Fibroblast of lung (primary cell): ENCODE data around the gene HIPK4. TPM values are rescaled to one million over a fixed set of nuclear protein-coding genes. Genes with fewer than 3 reads are reported as not detected.

Source experiments
- DNase-seq, 2 donors: peaks; one replicate each; pipeline versions ENCODE4 v3.0.0 to v3.0.0-alpha.2; 2010; ENCODE audit warnings: low read depth in 2 of 2
- H2AFZ ChIP-seq: 2 replicates; pipeline ENCODE4 v1.5.1; 2012; ENCODE audit warnings: low read length, control low read depth, inconsistent platforms
- H3K27ac ChIP-seq: 2 replicates; pipeline ENCODE4 v1.5.1; 2011; ENCODE audit warnings: low read length, control low read depth; ENCODE audit not compliant: insufficient read depth
- H3K27me3 ChIP-seq: 2 replicates; pipeline ENCODE4 v1.5.1; 2011; ENCODE audit warnings: mild to moderate bottlenecking, low read length; ENCODE audit not compliant: control insufficient read depth, insufficient read depth
- H3K36me3 ChIP-seq: 2 replicates; pipeline ENCODE4 v1.5.1; 2011; ENCODE audit warnings: low read length; ENCODE audit not compliant: control insufficient read depth, insufficient read depth
- H3K4me1 ChIP-seq: 2 replicates; pipeline ENCODE4 v1.5.1; 2011; ENCODE audit warnings: low read length; ENCODE audit not compliant: control insufficient read depth, insufficient read depth; ENCODE audit errors: extremely low read depth
- H3K4me2 ChIP-seq: 2 replicates; pipeline ENCODE4 v1.5.1; 2011; ENCODE audit warnings: low read length, control low read depth; ENCODE audit not compliant: insufficient read depth; ENCODE audit errors: extremely low read depth
- H3K4me3 ChIP-seq, 4 experiments: fragments of 200-600 bp in 1 of 4; sonication (generic) in 1 of 4; replicated peaks in 1 of 4; 2 replicates each; pipeline ENCODE4 v1.5.1; 2011 to 2016; ENCODE audit warnings: low read length in 4 of 4, low read depth in 3 of 4, mild to moderate bottlenecking in 3 of 4, control low read depth in 2 of 4, inconsistent platforms in 1 of 4, mixed read lengths in 1 of 4; ENCODE audit not compliant: insufficient read depth in 1 of 4; ENCODE audit errors: control extremely low read depth in 1 of 4
- H3K79me2 ChIP-seq: 2 replicates; pipeline ENCODE4 v1.5.1; 2012; ENCODE audit warnings: mild to moderate bottlenecking, low read length, inconsistent platforms; ENCODE audit not compliant: control insufficient read depth, insufficient read depth
- H3K9ac ChIP-seq: 2 replicates; pipeline ENCODE4 v1.5.1; 2011; ENCODE audit warnings: mild to moderate bottlenecking, low read length, control low read depth; ENCODE audit not compliant: insufficient read depth
- H3K9me3 ChIP-seq: 2 replicates; pipeline ENCODE4 v1.5.1; 2012; ENCODE audit warnings: low read depth, low read length; ENCODE audit not compliant: control insufficient read depth, insufficient read depth
- H4K20me1 ChIP-seq: 2 replicates; pipeline ENCODE4 v1.5.1; 2011; ENCODE audit warnings: low read length; ENCODE audit not compliant: control insufficient read depth, insufficient read depth; ENCODE audit errors: extremely low read depth
- EZH2 ChIP-seq: IDR thresholded peaks from 2 replicates; pipeline ENCODE4 v1.5.1; 2012; ENCODE audit warnings: low read length, control low read depth, mild to moderate bottlenecking; ENCODE audit errors: missing control alignments
- polyA plus RNA-seq, 2 donors: library from polyadenylated mRNA; depleted of rRNA in 1 of 2; stranded (reverse) in 1 of 2; unstranded in 1 of 2; fragments of >200 nt; gene quantifications; 2 replicates each; pipeline ENCODE4 v1.2.1, GENCODE V29; 2011 to 2012; ENCODE audit warnings: missing spikeins in 1 of 2
- total RNA-seq: library from RNA; depleted of rRNA; stranded (reverse); fragments of >200 nt; gene quantifications from 2 replicates; pipeline ENCODE4 v1.2.1, GENCODE V29; 2014
- TF ChIP-seq, protein P1 (sequence below), 2 donors: IDR thresholded peaks in 1 of 2; conservative IDR thresholded peaks in 1 of 2; 1 replicate in 1 of 2; 2 replicates in 1 of 2; pipeline ENCODE4 v1.5.1; 2011 to 2012; ENCODE audit warnings: low read length in 2 of 2, control low read depth in 1 of 2, inconsistent platforms in 1 of 2, low read depth in 1 of 2, mild to moderate bottlenecking in 1 of 2

The HIPK4 gene
- total and polyA plus RNA-seq, 2 donors (not counting 1 experiment from before 2014, with no cell fraction given), result 0.05 to 0.17 TPM

GRCh38 chr19:40355975-40356680 lies 33.9 kb downstream of the HIPK4 start:
- Histone ChIP-seq H3K9ac (no peak overlapping the region), H3K4me3 (no peak overlapping the region), H3K27ac (no peak overlapping the region), H3K36me3 (no peaks in the 10 kb centered on the region), H3K79me2 (no peaks in the 10 kb centered on the region), H2AFZ (no peak overlapping the region), H3K4me2 (no peak overlapping the region), H3K27me3 (no peaks in the 10 kb centered on the region), H3K9me3 (no peaks in the 10 kb centered on the region), H3K4me1 (no peaks in the 10 kb centered on the region), H4K20me1 (no peaks in the 10 kb centered on the region)
- no peak for DNase-seq
- TF ChIP-seq EZH2, result no peak
- TF ChIP-seq, protein P1, sequence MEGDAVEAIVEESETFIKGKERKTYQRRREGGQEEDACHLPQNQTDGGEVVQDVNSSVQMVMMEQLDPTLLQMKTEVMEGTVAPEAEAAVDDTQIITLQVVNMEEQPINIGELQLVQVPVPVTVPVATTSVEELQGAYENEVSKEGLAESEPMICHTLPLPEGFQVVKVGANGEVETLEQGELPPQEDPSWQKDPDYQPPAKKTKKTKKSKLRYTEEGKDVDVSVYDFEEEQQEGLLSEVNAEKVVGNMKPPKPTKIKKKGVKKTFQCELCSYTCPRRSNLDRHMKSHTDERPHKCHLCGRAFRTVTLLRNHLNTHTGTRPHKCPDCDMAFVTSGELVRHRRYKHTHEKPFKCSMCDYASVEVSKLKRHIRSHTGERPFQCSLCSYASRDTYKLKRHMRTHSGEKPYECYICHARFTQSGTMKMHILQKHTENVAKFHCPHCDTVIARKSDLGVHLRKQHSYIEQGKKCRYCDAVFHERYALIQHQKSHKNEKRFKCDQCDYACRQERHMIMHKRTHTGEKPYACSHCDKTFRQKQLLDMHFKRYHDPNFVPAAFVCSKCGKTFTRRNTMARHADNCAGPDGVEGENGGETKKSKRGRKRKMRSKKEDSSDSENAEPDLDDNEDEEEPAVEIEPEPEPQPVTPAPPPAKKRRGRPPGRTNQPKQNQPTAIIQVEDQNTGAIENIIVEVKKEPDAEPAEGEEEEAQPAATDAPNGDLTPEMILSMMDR (conservative IDR thresholded peaks at IDR 0.05 in 1 of 2, IDR thresholded peaks at IDR 0.05 in 1 of 2; ENCODE audit: low read depth in 1 of 2, low read length in 2 of 2), result no peak

DNA sequence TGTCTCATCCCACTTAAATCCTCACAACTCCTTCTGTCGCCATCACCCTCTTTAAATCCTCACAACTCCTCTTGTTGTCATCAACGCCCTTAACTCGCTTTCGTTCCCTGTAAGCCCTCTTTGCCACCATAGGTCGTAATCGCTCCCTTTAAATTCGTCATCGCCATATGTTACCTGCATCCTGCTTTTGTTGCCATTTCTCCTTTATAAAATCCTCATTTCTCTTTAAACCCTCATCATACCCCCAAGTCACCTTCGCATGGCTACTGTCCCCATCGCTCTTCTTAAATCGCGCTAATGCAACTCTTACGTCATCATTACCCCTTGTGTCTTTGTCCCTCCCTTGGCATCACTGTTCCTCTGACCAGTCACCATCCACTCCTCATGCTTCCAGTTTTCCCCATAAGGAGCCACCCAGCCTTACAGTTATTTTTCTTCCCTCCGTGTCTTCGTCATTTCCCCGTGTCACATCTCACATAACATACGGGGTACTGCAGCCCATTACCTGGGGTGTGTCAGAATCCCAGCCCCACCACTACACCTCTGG lies 40.9 kb downstream of the HIPK4 start:
- DNase-seq, result peak; percentile 60 to 65
- Histone ChIP-seq H2AFZ (peak overlapping the region; percentile 88), H3K27me3 (no peaks in the 10 kb centered on the region), H3K36me3 (no peaks in the 10 kb centered on the region), H3K9me3 (no peaks in the 10 kb centered on the region), H4K20me1 (no peaks in the 10 kb centered on the region), H3K4me1 (no peaks in the 10 kb centered on the region), H3K4me3 (peak overlapping the region; percentile 72 to 95 (median 85)), H3K27ac (peak overlapping the region; percentile 82), H3K79me2 (peaks cover 29% of the 10 kb centered on the region), H3K9ac (peak overlapping the region; percentile 58), H3K4me2 (peak overlapping the region; percentile 95)
- TF ChIP-seq, protein P1 (conservative IDR thresholded peaks at IDR 0.05 in 1 of 2, IDR thresholded peaks at IDR 0.05 in 1 of 2; ENCODE audit: low read depth in 1 of 2, low read length in 2 of 2), result no peak
- TF ChIP-seq EZH2, result no peak

DNA sequence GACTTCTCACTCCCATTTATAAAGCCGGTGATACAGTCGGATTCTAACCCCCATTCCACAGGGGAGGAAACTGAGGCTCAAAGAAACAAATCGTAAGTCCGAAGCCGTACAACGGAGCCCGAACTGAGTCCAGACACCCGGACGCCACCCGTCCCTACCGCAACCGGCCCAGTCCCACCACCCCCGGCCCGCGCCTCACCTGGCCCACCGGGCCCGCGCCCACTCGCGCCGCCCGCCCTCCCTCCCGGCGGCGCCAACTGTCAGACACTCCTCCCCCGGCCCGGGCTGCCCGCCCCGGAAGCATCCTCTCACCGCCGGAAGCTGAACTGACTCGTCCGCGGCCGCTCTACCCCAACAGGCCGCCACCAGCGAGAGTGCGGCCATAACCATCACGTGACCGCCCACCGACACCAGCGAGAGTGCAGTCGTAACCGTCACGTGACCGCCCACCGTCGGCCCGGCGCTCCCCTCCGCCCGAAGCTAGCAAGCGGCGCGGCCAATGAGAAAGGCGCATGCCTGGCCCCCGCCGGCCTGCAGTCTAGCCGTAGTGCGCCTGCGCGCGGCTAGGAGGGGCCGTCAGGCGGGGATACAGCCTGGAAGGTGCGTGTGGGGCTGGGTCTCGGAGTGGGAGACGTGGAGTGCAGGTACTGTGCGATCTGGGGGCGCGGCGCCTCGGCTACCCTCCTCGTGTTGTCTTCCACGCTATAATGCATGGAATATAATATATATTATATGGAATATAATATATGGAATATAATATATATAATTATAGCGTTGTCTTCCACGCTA lies 41.7 kb downstream of the HIPK4 start, which contains the start of the genes C19orf47 and PLD3:
TSS of gene C19orf47 (minus strand) at position 273 of the 789 bp plus-strand sequence. CDS start 6,540 bp downstream, outside the sequence.
TSS of gene PLD3 (plus strand) at position 571 of the 789 bp plus-strand sequence. CDS start 17,789 bp downstream, outside the sequence.
- Histone ChIP-seq H3K36me3 (no peaks in the 10 kb centered on the region), H4K20me1 (no peaks in the 10 kb centered on the region), H3K27me3 (no peaks in the 10 kb centered on the region), H3K79me2 (peaks cover 30% of the 10 kb centered on the region), H3K4me1 (no peaks in the 10 kb centered on the region), H3K9ac (peak within 1 kb of the TSS; percentile 73), H3K27ac (peak within 1 kb of the TSS; percentile 82), H3K4me2 (peak within 1 kb of the TSS; percentile 95), H2AFZ (peak within 1 kb of the TSS; percentile 88), H3K9me3 (no peaks in the 10 kb centered on the region), H3K4me3 (peak within 1 kb of the TSS; percentile 77 to 98 (median 89))
- peak; percentile 99 for DNase-seq
- TF ChIP-seq, protein P1 (conservative IDR thresholded peaks at IDR 0.05 in 1 of 2, IDR thresholded peaks at IDR 0.05 in 1 of 2; ENCODE audit: low read depth in 1 of 2, low read length in 2 of 2), result no peak
